ENCODE data around the gene ABHD12. TPM values are rescaled to one million over a fixed set of nuclear protein-coding genes. Genes with fewer than 3 reads are reported as not detected.

The ABHD12 gene
- total RNA-seq, 1 donor from 2014 or later: 39.0 TPM

GRCh38 chr20:25289886-25290597 lies 100.6 kb downstream of the ABHD12 start:
- no peak for DNase-seq

GRCh38 chr20:25288291-25289181 lies 102.1 kb downstream of the ABHD12 start:
- no peak for DNase-seq

GRCh38 chr20:25287631-25288290 lies 102.9 kb downstream of the ABHD12 start:
- no peak for DNase-seq

GRCh38 chr20:25286917-25287316 lies 103.7 kb downstream of the ABHD12 start:
- no peak for DNase-seq

GRCh38 chr20:25285856-25286798 lies 104.5 kb downstream of the ABHD12 start:
- no peak for DNase-seq

GRCh38 chr20:25285091-25285647 lies 105.5 kb downstream of the ABHD12 start:
- no peak for DNase-seq

- DNase-seq: no peak
Observed at GRCh38 chr20:25284131-25284601, 106.5 kb downstream of the ABHD12 start.

GRCh38 chr20:25283221-25283951 lies 107.2 kb downstream of the ABHD12 start:
- DNase-seq: no peak

GRCh38 chr20:25282796-25283195 lies 107.8 kb downstream of the ABHD12 start:
- no peak for DNase-seq

- DNase-seq: no peak
Observed at GRCh38 chr20:25282034-25282781, 108.4 kb downstream of the ABHD12 start.

GRCh38 chr20:25281541-25281991 lies 109.1 kb downstream of the ABHD12 start:
- no peak for DNase-seq

GRCh38 chr20:25280574-25281535 lies 109.8 kb downstream of the ABHD12 start:
- no peak for DNase-seq

GRCh38 chr20:25280051-25280573 lies 110.5 kb downstream of the ABHD12 start:
- no peak for DNase-seq

GRCh38 chr20:25279403-25279802 lies 111.2 kb downstream of the ABHD12 start:
- no peak for DNase-seq

- DNase-seq: no peak
Observed at GRCh38 chr20:25278636-25279361, 111.8 kb downstream of the ABHD12 start.

- DNase-seq: no peak
Observed at GRCh38 chr20:25277941-25278521, 112.6 kb downstream of the ABHD12 start.

Data from occipital lobe (tissue), 2 donors.